ENCODE results near the gene GRM2. TPM values are rescaled to one million over a fixed set of nuclear protein-coding genes. Genes with fewer than 3 reads are reported as not detected.
"Not testable (repeated sequence)": the region's sequence is repeated elsewhere in the genome, so short reads cannot be mapped to it uniquely, and the experiment has no call there.

Gene GRM2
- total RNA-seq, 1 donor from 2014 or later = 0.22 TPM

- DNase-seq (ENCODE audit: low spot score) = no peak
Measured at GRCh38 chr3:51721062-51721745, 14.3 kb downstream of the GRM2 start.

- DNase-seq (ENCODE audit: low spot score) = no peak
Measured at GRCh38 chr3:51722362-51722761, 15.5 kb downstream of the GRM2 start.

GRCh38 chr3:51727500-51727899 lies 20.6 kb downstream of the GRM2 start:
- DNase-seq (ENCODE audit: low spot score) = no peak

- DNase-seq (ENCODE audit: low spot score) = no peak
Measured at GRCh38 chr3:51729042-51729633, 22.3 kb downstream of the GRM2 start.

- no peak for DNase-seq (ENCODE audit: low spot score)
Measured at GRCh38 chr3:51733859-51734571, 27.1 kb downstream of the GRM2 start.

- no peak for DNase-seq (ENCODE audit: low spot score)
Measured at GRCh38 chr3:51734572-51734907, 27.7 kb downstream of the GRM2 start.

GRCh38 chr3:51735039-51735438 lies 28.2 kb downstream of the GRM2 start:
- DNase-seq (ENCODE audit: low spot score) = no peak

GRCh38 chr3:51735950-51736349 lies 29.1 kb downstream of the GRM2 start:
- DNase-seq (ENCODE audit: low spot score) = no peak

- DNase-seq (ENCODE audit: low spot score) = no peak
Measured at GRCh38 chr3:51739110-51739509, 32.2 kb downstream of the GRM2 start.

GRCh38 chr3:51742320-51742719 lies 35.5 kb downstream of the GRM2 start:
- not testable (repeated sequence) for DNase-seq (ENCODE audit: low spot score)

- DNase-seq (ENCODE audit: low spot score) = not testable (repeated sequence)
Measured at GRCh38 chr3:51742978-51743377, 36.1 kb downstream of the GRM2 start.

- no peak for DNase-seq (ENCODE audit: low spot score)
Measured at GRCh38 chr3:51747840-51748239, 41.0 kb downstream of the GRM2 start.

GRCh38 chr3:51748327-51748726 lies 41.5 kb downstream of the GRM2 start:
- no peak for DNase-seq (ENCODE audit: low spot score)

- DNase-seq (ENCODE audit: low spot score) = no peak
Measured at GRCh38 chr3:51750878-51751277, 44.0 kb downstream of the GRM2 start.

GRCh38 chr3:51751287-51751686 lies 44.4 kb downstream of the GRM2 start:
- no peak for DNase-seq (ENCODE audit: low spot score)

- not testable (repeated sequence) for DNase-seq (ENCODE audit: low spot score)
Measured at GRCh38 chr3:51753763-51754750, 47.2 kb downstream of the GRM2 start.

- DNase-seq (ENCODE audit: low spot score) = no peak
Measured at GRCh38 chr3:51759203-51759602, 52.3 kb downstream of the GRM2 start.
